K562 (cell line): ENCODE measurements around the gene SCNN1A. TPM values are rescaled to one million over a fixed set of nuclear protein-coding genes. Genes with fewer than 3 reads are reported as not detected.
A peak's percentile ranks its signal among the peaks of the same experiment; 100 is the strongest.

Experiments
- CREM ChIP-seq: IDR thresholded peaks from 2 replicates; pipeline ENCODE4 v1.6.1; 2014; ENCODE audit warnings: antibody characterized with exemption, low read depth
- HNRNPLL ChIP-seq: fragments of 200-400 bp; formaldehyde crosslinking; IDR thresholded peaks from 2 replicates; pipeline ENCODE4 v1.6.1; 2017; ENCODE audit warnings: low read length, low read depth, mild to moderate bottlenecking; ENCODE audit not compliant: poor library complexity, severe bottlenecking
- JUND ChIP-seq, 2 experiments: IDR thresholded peaks; 2 replicates in 1 of 2; 3 replicates in 1 of 2; pipeline ENCODE4 v1.6.1; 2011; ENCODE audit warnings: borderline replicate concordance in 2 of 2, low read depth in 2 of 2, low read length in 2 of 2, improper control_type of control experiment in 1 of 2, missing biosample characterization in 1 of 2, missing genetic modification characterization in 1 of 2, missing genetic modification reagents in 1 of 2
- POLR2G ChIP-seq: fragments of 200-400 bp; formaldehyde crosslinking; IDR thresholded peaks from 2 replicates; pipeline ENCODE4 v1.6.1; 2017; ENCODE audit warnings: low read depth, mild to moderate bottlenecking, antibody characterized with exemption, low read length, moderate library complexity
- RFX5 ChIP-seq: IDR thresholded peaks from 2 replicates; pipeline ENCODE4 v1.6.1; 2011; ENCODE audit warnings: low read depth, mild to moderate bottlenecking, improper control_type of control experiment, low read length
- polyA plus RNA-seq, 8 experiments: library from polyadenylated mRNA; depleted of rRNA in 4 of 8; stranded (reverse) in 5 of 8; unstranded in 3 of 8; fragments of >200 nt; fragmentation: Nextera tagmentation in 2 of 8; fragmentation: Illumina TruSeq in 1 of 8; extraction: Ambion mirVana in 2 of 8; extraction: Trizol in 1 of 8; gene quantifications; 2 replicates each; pipeline versions ENCODE4 v1.2.1 to v1.2.3, GENCODE V29; 2011 to 2014; ENCODE audit warnings: inconsistent platforms in 1 of 8, missing spikeins in 1 of 8
- total RNA-seq, 7 experiments: library from RNA; depleted of rRNA in 6 of 7; stranded (reverse); fragments of >200 nt in 6 of 7; fragmentation: Illumina TruSeq in 2 of 7; extraction: Trizol in 2 of 7; gene quantifications; 2 replicates each; pipeline versions ENCODE4 v1.2.1 to v1.2.3, GENCODE V29; 2011 to 2021; ENCODE audit warnings: low replicate concordance in 1 of 7
- TF ChIP-seq, protein P1 (sequence below), 2 experiments: fragments of 450-650 bp in 1 of 2; sonication (generic) in 1 of 2; formaldehyde crosslinking in 1 of 2; IDR thresholded peaks; 2 replicates each; pipeline versions ENCODE4 v1.7.1 to v1.9.0; 2016 to 2022; ENCODE audit warnings: inconsistent platforms in 1 of 2, mild to moderate bottlenecking in 1 of 2, missing genetic modification reagents in 1 of 2
- TF ChIP-seq, protein P2 (sequence below), 2 experiments: fragments of 450-650 bp; formaldehyde crosslinking in 1 of 2; IDR thresholded peaks; 2 replicates each; pipeline versions ENCODE4 v1.4.0 to v1.6.1; 2014 to 2020; ENCODE audit warnings: mild to moderate bottlenecking in 2 of 2, borderline replicate concordance in 1 of 2, low read depth in 1 of 2

The SCNN1A gene
- total and polyA plus RNA-seq, 9 of the 15 experiments (the other 6 are each of a cell fraction or from before 2014, with no cell fraction given): 0.15 to 0.49 (median 0.32) TPM; not detected in 5

DNA sequence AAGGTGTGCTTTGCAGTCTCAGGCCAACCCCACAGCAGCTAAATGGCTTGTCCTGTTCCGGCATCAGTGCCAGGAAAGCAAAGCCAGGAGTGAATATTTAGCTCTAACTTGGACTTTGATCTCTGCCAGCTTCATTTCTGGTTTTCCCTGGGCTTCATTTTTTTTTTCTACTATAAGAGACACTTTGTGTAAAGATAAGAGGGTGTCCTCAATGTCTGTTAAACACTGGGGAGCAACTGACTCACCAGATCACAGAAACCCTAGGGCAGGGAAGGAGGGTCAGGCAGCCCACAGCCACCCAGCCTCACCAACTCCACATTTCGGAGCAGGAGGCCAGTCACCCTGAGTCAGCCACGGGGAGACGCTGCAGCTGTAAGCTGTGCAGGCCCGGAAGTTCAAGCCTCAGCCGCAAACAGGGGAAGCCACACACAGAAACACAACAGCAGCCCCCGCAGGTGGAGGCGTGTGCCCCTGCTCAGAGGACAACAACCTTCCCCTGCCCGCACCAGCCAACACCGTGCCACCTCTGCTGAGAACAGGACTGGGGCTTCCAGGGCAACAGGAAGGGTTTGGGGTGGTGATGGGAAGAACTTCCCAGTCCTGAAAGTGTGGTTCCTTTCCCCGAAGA lies 39.8 kb downstream of the SCNN1A start (continued):
- TF ChIP-seq, protein P1, sequence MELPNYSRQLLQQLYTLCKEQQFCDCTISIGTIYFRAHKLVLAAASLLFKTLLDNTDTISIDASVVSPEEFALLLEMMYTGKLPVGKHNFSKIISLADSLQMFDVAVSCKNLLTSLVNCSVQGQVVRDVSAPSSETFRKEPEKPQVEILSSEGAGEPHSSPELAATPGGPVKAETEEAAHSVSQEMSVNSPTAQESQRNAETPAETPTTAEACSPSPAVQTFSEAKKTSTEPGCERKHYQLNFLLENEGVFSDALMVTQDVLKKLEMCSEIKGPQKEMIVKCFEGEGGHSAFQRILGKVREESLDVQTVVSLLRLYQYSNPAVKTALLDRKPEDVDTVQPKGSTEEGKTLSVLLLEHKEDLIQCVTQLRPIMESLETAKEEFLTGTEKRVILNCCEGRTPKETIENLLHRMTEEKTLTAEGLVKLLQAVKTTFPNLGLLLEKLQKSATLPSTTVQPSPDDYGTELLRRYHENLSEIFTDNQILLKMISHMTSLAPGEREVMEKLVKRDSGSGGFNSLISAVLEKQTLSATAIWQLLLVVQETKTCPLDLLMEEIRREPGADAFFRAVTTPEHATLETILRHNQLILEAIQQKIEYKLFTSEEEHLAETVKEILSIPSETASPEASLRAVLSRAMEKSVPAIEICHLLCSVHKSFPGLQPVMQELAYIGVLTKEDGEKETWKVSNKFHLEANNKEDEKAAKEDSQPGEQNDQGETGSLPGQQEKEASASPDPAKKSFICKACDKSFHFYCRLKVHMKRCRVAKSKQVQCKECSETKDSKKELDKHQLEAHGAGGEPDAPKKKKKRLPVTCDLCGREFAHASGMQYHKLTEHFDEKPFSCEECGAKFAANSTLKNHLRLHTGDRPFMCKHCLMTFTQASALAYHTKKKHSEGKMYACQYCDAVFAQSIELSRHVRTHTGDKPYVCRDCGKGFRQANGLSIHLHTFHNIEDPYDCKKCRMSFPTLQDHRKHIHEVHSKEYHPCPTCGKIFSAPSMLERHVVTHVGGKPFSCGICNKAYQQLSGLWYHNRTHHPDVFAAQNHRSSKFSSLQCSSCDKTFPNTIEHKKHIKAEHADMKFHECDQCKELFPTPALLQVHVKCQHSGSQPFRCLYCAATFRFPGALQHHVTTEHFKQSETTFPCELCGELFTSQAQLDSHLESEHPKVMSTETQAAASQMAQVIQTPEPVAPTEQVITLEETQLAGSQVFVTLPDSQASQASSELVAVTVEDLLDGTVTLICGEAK (IDR thresholded peaks at IDR 0.05): 0 out of 2 replicates have a peak, but pooled peaks have one; percentile 49
- TF ChIP-seq, protein P1 (CRISPR knock-in tag; IDR thresholded peaks at IDR 0.05): no peak
- 0 out of 2 replicates have a peak, but pooled peaks have one; percentile 33 for TF ChIP-seq CREM
- TF ChIP-seq HNRNPLL: peak; percentile 22
- TF ChIP-seq POLR2G: peak; percentile 81
- TF ChIP-seq, protein P2, sequence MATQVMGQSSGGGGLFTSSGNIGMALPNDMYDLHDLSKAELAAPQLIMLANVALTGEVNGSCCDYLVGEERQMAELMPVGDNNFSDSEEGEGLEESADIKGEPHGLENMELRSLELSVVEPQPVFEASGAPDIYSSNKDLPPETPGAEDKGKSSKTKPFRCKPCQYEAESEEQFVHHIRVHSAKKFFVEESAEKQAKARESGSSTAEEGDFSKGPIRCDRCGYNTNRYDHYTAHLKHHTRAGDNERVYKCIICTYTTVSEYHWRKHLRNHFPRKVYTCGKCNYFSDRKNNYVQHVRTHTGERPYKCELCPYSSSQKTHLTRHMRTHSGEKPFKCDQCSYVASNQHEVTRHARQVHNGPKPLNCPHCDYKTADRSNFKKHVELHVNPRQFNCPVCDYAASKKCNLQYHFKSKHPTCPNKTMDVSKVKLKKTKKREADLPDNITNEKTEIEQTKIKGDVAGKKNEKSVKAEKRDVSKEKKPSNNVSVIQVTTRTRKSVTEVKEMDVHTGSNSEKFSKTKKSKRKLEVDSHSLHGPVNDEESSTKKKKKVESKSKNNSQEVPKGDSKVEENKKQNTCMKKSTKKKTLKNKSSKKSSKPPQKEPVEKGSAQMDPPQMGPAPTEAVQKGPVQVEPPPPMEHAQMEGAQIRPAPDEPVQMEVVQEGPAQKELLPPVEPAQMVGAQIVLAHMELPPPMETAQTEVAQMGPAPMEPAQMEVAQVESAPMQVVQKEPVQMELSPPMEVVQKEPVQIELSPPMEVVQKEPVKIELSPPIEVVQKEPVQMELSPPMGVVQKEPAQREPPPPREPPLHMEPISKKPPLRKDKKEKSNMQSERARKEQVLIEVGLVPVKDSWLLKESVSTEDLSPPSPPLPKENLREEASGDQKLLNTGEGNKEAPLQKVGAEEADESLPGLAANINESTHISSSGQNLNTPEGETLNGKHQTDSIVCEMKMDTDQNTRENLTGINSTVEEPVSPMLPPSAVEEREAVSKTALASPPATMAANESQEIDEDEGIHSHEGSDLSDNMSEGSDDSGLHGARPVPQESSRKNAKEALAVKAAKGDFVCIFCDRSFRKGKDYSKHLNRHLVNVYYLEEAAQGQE (IDR thresholded peaks at IDR 0.05; ENCODE audit: borderline replicate concordance): peak; percentile 73
- TF ChIP-seq, protein P2 (CRISPR knock-in tag; IDR thresholded peaks at IDR 0.05; ENCODE audit: low read depth): no peak
- TF ChIP-seq RFX5: no peak
- TF ChIP-seq JUND (IDR thresholded peaks at IDR 0.05; ENCODE audit: borderline replicate concordance, low read depth, low read length): peak; percentile 19; the same call in 1 of the 2 replicates
- TF ChIP-seq JUND (tag; IDR thresholded peaks at IDR 0.05; ENCODE audit: borderline replicate concordance, low read depth, low read length): no peak
